Measurements from ENCODE around the gene TEX264. TPM values are rescaled to one million over a fixed set of nuclear protein-coding genes. Genes with fewer than 3 reads are reported as not detected.

TEX264 gene
- total RNA-seq, 2 donors from 2014 or later, result 67.6 to 68.0 TPM

- intact Hi-C loops (cut with DNase I, micrococcal nuclease), result no loop called here
- ATAC-seq (peak; percentile 70), DNase-seq (peak; percentile 83)
Measured at GRCh38 chr3:51671734-51672475, 853 bp downstream of the TEX264 start.

DNA sequence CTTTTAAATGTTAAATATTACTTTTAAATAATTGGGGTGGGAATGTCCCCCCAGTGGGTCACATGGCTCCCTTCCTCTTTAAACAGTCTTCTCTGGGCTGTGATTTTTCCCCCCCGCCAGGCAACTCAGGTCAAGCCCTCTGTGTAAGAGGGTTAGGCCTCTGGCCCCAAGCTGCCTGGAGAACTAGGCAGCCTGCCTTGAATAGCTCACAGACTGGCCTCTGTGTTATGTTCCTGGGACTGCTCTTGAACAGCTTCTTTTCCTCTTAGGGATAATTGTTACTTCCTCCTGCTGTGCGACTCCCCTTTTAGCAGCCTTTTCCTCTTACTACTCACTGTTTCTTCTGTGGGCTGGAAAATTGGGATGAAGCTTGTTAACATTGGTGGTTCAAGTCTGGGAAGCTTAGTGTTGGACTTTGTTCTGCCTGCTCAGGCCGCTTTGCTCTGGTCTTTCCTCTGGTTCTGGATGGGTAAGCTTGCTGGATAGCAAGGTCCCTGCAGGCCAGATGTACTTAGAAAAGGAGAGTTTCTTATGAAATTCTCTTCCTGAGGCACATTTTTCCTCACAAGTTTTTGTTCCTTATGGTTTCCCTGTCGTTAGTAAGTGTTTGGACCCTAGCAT lies 2.2 kb downstream of the TEX264 start:
- intact Hi-C loops (cut with DNase I, micrococcal nuclease), result no loop called here
- ATAC-seq (no peak), DNase-seq (no peak)

DNA sequence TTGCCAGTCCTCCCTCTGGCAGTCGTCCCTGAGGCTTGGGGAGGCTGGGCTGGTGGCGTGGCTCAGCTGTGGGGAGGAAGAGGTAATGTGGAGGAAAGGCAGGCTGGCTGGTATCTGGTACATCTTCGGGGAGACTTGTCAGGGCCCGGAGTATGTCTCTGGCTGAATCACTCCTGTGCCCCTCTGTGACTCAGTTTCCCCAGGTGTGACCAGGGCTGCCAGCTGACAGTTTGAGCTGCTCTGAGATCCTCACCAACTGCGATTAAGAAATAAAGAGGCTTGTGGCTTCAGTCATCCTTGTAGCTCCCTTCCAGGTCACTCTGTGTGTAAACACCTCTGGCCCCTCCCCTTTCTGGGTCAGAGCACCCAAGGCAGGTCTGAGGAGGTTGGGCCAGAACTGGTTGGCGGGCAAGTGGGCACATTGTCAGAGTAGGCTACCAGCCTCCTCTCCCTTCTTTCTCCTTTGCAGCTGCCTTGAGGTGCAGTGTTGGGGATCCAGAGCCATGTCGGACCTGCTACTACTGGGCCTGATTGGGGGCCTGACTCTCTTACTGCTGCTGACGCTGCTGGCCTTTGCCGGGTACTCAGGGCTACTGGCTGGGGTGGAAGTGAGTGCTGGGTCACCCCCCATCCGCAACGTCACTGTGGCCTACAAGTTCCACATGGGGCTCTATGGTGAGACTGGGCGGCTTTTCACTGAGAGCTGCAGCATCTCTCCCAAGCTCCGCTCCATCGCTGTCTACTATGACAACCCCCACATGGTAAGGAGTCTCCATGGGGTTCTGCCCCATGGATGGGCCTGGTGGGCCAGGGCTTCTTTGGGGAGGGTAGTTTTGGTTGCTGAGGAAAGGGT lies 3.0 kb downstream of the TEX264 start:
- ATAC-seq (no peak), DNase-seq (no peak)
- intact Hi-C loops (cut with DNase I, micrococcal nuclease), result no loop called here

DNA sequence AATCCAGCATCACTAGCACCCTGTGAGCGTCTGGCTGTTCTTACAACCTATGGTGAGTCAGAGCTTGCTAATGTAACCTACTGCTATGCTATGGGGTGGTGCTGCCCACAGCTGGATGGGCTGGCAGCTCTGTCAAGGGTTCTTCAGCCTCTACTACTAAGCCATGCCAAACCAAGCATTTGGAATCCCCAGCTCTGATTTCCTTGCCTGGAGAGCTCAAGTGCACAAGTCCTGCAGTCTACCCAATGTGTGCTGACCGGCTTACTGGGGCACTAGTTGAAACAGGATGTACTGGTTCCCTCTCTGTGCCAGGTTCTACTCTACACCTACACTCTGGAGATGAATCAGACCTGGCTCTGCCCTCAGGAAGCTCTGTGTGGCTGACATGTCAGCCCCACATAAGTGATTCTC lies 4.2 kb downstream of the TEX264 start:
- intact Hi-C loops (cut with DNase I, micrococcal nuclease), result no loop called here

GRCh38 chr3:51676102-51676640 lies 5.1 kb downstream of the TEX264 start:
- intact Hi-C loops (cut with DNase I, micrococcal nuclease), result no loop called here
- no peak for DNase-seq
- ATAC-seq, result no peak

More for the DNA sequence above, 4.2 kb downstream of the TEX264 start:
- DNase-seq (no peak), ATAC-seq (no peak)

GRCh38 chr3:51677358-51677757 lies 6.3 kb downstream of the TEX264 start:
- ATAC-seq (no peak), DNase-seq (no peak)
- intact Hi-C loops (cut with DNase I, micrococcal nuclease), result no loop called here

- no peak for DNase-seq
- intact Hi-C loops (cut with DNase I, micrococcal nuclease), result no loop called here
Measured at GRCh38 chr3:51678186-51678585, 7.1 kb downstream of the TEX264 start.

DNA sequence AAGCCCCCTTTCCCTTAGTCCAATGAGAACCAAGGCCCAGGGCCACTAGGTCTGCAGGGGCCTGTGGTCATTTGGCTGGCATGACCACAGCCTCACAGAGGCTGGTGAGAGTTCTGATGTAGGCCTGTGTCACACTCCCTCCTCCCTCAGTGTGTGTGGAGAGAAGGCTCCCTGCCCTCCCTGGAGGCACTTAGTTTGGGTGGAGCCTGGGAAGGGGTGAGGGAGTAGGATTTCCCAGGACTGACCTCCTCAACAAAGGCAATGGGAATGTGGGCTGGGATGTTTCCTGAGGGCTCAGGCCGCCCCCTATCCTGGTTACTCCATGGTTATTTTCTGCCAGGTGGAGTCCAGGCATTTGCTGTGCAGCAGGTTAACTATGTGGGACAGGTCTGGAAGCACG lies 7.6 kb downstream of the TEX264 start:
- intact Hi-C loops (cut with DNase I, micrococcal nuclease), result no loop called here
- DNase-seq (no peak), ATAC-seq (no peak)

More at GRCh38 chr3:51678186-51678585, 7.1 kb downstream of the TEX264 start:
- ATAC-seq, result no peak

GRCh38 chr3:51679318-51679717 lies 8.3 kb downstream of the TEX264 start:
- no peak for DNase-seq
- intact Hi-C loops (cut with DNase I, micrococcal nuclease), result no loop called here
- ATAC-seq, result no peak

DNA sequence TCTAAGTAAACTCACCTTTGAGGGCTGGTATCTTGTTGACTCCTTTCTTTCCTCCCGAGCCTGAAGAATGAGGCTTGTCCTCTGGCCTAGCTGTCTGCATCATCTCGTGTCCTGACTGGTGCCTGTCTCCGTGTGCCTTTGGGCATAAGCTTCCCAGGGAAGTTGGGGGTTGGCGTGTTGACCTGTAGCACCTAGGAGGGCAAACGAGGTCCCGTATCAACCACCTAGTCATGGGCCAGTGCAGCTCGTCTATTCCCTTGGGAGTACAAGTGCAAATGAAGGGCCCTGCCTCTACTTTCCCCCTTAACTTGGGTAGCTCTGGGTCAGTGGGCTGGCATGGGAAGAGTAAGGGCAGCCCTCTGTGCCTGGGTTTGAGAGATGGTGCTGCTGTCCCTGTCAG lies 8.7 kb downstream of the TEX264 start:
- DNase-seq (no peak), ATAC-seq (no peak)
- intact Hi-C loops (cut with DNase I, micrococcal nuclease), result loop anchor here in 1 of 2 donors (10.0 kb wide), 1 partner anchor 175 kb away; the partner anchor contains the start of gene DCAF1

DNA sequence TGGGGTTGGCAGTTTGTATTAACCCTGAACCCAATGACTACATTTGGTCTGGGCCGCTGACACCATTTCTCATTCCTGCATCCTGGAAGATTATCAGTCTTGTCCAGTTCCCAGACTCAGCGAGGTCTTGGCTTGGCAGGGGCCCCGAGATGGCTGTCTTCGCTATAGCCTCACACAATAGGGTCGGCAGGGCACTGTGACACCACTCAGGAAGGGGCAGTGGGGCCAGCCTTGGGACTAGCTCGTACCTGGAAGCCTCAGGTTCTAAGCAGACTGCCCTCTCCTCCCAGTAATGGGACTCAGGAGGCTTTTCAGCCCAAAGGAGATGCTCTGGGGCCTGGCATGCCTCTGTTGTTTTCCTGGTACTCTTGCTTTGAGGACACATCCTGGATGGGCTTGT lies 9.1 kb downstream of the TEX264 start:
- intact Hi-C loops (cut with DNase I, micrococcal nuclease), result loop anchor here in 1 of 2 donors (10.0 kb wide), 1 partner anchor 175 kb away; the partner anchor contains the start of gene DCAF1
- DNase-seq, result no peak
- no peak for ATAC-seq

GRCh38 chr3:51680663-51681230 lies 9.7 kb downstream of the TEX264 start:
- ATAC-seq, result peak; percentile 48
- intact Hi-C loops (cut with DNase I, micrococcal nuclease), result loop anchor here in 1 of 2 donors (10.0 kb wide), 1 partner anchor 176 kb away; the partner anchor contains the start of gene DCAF1
- DNase-seq, result no peak

DNA sequence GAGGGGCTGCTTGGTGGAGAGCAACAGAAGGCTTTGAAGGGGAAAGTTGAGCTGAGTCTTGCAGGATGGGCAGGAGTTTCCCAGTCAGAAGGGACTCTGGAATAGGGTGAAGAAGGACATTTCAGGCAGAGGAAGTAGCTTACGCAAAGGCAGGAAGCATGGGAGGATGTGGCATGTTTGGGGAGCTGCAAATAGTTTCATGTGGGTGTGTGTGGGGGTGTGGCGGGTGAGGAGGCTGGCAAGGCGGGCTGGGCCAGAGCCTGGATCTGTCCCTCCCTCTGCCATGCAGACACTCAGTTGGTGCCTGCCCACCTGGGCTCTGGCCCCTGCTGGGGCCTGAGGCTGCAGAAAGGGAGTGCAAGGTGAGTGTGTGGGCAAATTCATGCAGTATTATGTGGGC lies 10.4 kb downstream of the TEX264 start:
- DNase-seq, result peak; percentile 65 to 69
- intact Hi-C loops (cut with DNase I, micrococcal nuclease), result loop anchor here in 1 of 2 donors (10.0 kb wide), 1 partner anchor 177 kb away; the partner anchor contains the start of gene DCAF1
- peak; percentile 80 for ATAC-seq

GRCh38 chr3:51682079-51682478 lies 11.0 kb downstream of the TEX264 start:
- intact Hi-C loops (cut with DNase I, micrococcal nuclease), result loop anchor here in 1 of 2 donors (10.0 kb wide), 1 partner anchor 177 kb away; the partner anchor contains the start of gene DCAF1
- ATAC-seq, result peak; percentile 94

DNA sequence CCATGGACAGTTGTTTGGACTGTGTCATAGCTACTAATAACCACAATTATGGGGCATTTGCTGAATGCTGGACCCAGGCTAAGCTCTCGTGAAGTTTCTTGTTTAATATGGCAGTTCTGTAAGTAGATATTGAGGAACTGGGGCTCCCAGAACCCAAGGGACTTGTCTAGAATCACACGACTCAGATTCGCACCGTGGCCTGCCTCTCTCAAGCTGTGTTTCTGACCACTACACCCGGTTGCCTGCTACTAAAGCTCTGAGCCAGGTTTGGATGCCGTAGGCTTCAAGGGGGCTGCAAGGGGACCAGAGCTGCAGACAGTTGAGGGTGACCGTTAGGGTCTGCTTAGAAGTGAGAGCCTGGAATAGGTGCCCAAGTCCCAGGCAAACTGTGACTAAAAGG lies 11.5 kb downstream of the TEX264 start:
- intact Hi-C loops (cut with DNase I, micrococcal nuclease), result loop anchor here in 1 of 2 donors (10.0 kb wide), 1 partner anchor 178 kb away; the partner anchor contains the start of gene DCAF1
- ATAC-seq, result no peak
- no peak for DNase-seq

More at GRCh38 chr3:51682079-51682478, 11.0 kb downstream of the TEX264 start:
- peak; percentile 60 to 77 for DNase-seq

- intact Hi-C loops (cut with DNase I, micrococcal nuclease), result loop anchor here in 1 of 2 donors (10.0 kb wide), 1 partner anchor 179 kb away; the partner anchor contains the start of gene DCAF1
- no peak for DNase-seq
- no peak for ATAC-seq
Measured at GRCh38 chr3:51683566-51683965, 12.5 kb downstream of the TEX264 start.

DNA sequence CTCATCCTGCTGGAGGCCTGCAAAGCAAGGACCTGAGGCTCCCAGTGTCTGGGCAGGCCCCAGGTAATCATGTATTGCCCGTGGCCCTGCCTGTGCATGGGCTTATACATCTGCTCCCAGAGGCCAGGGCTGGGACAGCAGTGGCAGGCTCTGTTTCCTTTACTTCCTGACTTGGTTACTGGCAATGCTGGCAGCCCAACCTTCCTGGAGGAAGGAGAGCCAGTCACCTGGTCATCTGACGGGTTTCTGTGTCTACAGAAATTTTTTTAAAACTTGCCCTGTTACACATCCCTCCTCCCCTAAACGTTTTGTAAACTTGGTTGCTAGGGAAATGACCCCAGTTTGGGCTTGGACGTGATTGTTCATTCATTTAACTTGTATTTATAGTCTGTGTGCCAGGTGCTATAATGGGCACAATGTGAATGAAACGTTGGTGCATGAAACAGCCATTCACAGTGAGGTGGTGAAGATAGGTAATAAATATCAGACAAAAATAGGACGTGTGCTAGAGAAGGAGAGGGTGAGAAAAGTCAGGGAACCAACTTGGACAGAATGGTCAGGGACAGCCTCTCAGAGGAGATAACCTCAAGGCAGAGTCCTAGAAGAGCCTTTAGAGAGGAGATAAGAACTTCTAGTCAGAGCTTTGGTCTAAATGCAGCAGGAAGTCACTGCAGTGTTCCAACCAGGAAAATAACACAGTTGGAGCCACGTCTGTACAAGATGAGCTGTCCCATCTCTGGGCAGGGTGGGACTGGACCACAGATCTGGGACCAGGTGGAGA lies 14.1 kb downstream of the TEX264 start:
- intact Hi-C loops (cut with DNase I, micrococcal nuclease), result loop anchor here in 1 of 2 donors (10.0 kb wide), 1 partner anchor 180 kb away; the partner anchor contains the start of gene DCAF1
- DNase-seq (no peak), ATAC-seq (no peak)
